ENCODE data around the gene NKX2-1.
"Not testable (repeated sequence)": the region's sequence is repeated elsewhere in the genome, so short reads cannot be mapped to it uniquely, and the experiment has no call there.

NKX2-1 gene

DNA sequence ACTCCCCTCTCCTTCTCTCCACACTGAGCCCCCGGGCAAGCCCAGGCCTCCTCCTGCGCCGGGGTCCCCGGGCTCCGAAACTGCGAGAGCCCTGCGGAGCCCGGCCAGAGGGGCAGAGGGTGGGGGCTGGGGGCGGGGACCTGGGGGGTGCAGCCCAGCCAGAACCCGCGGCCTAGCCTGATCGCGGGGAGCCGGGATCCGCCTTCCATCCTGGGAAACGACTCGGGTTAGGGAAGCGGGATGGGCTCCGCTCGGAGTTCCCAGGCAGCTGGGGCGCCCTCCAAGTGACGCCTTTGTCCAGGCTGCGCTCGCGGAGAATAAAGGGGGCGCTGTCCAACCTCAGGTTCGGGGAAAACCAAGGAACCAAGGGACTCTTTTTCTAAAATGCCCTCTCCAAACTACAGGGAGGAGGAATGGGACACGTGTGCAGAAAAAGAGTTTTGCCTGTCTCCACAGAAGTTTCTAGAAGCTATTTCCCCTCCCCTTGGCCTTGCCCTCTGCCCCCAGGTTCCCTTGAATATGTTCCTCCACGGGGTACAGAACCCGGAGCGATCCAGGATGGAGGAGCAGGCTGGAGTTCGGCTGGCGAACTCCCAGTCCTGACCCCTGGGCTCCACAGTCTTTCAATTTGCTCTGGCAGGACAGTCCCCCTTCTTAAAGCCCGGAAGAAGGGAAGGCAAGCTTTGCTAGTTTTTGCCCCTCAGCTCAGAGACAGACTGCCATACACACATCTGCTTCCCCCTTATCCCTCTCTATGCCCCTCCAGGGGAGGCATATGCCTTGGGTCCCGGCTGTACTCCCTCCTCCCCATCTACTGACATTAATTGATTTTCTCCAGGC, 13.9 kb downstream of the NKX2-1 start:
- no peak for DNase-seq (ENCODE audit: low read depth in 2 of 2)

DNA sequence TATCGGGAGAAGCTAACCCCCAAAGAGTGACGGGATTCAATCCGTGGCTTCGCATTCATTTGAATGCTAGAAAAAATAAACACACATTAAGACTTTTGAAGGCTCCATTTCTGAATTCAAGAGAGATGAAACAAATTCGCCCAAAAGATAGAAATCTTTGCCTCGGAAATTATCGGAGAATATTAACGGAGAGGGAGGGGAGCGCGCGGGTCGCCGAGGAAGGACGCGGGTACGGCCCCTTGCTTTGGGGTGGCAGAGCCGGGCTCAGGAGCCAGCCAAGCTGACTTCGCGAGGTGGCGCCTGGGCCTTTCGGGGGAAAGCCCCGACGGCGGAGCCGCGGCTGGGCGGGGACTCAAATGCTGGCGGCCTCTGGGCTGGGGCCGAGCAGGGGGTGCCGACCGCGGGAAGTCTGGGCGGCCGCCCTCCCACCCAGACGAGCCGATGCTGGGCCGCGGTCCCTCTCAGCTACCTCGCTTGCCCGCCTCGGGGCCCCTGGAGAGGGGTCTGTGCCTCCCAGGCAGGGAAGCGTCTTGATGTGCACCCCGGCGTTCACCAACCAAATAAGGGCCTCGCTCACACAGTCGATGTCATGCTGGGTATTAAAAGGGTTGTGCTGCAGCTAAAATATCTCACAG, 14.7 kb downstream of the NKX2-1 start:
- no peak for DNase-seq (ENCODE audit: low read depth in 2 of 2)

DNA sequence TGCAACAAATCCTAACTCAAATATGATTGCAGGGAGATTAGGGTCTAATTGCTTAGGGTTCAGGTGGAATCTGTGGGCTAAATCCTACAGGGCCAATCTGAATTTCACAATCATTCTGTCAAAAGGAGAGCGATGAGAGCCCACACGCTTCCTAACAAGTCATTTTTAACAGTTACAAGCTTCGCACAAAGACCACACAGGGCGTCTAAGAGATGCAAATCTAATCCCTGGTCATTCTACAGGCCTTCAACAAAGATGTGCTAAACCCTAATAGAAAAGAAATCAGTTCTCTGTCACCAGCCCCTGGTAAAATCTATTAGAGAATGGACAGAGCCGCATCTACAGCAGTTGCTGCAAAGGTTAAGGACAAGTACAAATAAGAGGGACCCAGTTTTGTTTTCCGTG, 15.3 kb downstream of the NKX2-1 start:
- no peak for DNase-seq (ENCODE audit: low read depth in 2 of 2)

DNA sequence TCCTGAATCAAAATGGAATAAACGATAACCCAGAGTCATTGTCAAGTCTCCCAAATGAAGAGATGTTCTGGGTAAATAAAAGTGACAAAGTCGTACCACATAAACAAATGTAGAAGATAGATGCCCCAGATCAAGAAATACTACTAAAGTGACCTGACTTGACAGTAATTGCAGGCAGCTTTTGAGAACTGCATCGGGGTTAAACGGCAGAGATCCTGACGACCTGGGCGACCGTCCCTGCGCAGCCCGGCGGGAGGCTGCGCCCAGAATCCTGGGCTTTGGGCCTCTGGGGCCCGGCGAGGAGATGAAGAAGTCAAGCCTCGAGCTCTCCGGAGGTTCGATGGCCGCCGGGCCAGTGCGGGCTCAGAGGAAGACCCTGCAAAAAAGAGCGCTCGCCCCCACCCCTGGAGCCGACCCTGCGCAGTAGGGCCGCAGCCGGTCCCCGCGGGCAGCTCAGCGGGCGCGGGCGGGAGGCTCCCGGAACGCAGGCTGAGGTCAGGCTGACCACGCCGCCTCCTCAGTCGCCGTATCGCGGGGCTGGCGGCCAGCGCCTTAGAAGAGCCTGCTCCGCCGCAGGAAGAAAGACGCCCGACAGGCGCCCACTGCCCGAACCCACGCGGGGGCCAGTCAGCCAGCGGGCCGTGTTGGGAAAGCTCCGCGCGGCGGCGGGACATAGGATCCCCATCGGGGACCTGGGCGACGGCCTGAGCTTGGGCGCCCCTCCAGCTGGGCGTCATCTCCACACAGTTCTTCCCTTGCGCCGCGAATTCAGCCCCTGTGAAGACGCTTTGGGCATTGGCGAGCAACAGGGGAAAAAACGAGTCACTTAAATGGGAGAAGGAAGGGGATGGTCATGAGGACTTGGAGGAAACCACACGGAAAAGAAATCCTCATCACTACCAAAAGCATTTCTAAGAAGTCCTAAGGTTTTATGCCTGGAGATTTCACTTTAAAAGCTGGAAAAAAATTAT, 16.0 kb downstream of the NKX2-1 start:
- no peak for DNase-seq (ENCODE audit: low read depth in 2 of 2)

DNA sequence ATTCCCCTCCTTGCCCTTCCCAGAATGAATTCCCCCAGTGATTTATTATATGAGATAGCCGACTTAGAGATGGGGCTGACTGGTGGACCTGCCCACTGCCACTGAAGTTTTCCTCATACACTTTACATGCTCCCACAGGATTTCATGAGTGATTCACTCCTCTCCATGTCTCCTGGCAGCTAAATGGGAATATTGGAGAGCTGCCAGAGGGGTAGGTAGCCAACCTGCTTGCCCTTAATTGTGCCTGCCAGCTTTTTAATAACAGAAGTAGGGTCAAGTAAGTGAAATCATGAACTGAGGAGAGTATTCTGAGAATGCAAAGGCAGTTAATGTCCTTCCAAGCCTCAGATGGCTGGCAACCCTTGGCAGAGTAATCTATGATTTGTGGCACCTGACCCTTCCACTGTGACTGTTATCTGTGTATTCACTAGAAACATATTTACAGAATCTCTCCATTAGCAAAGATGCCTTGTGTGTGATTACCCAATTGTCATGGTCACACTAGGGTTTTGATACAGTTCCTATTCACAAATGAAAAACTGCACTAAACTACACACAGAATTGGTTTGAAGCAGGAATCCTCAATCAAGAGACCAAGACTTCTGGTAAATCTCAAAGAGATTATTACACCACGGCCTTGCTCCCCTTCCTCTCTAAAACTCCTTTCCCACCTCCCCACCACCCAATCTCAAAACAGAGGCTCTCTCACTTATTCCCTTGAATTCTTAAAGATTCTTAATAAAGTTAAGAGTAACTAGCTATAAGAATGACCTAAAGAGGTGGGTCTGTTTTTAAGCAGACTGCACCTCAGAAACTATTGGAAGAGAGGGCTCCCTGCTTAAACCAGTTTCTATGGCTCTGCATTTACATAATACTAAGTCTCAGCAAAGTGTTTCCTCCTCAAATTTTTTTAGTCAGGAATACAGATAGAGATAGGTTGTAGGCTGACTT, 17.2 kb downstream of the NKX2-1 start:
- no peak for DNase-seq (ENCODE audit: low read depth in 2 of 2)

DNA sequence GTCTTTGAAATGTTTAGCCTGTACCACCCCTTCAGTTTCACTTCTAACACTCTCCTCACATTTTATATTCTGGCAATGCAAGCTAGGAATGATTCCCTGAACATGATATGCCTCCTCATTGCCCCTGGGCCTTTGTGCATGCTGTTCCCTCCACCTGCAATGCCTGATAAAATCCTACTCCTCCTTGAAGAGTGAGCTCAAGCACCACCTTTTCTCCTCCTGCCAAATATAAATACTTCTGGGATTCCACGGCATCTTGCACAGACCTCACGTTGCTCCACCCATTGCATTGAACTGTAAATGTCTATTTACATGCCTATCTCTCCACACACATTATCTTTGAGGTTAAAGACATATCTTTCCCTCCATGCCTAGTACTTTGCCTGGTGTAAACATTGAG, 21.1 kb downstream of the NKX2-1 start:
- DNase-seq (ENCODE audit: low read depth in 2 of 2): no peak

DNA sequence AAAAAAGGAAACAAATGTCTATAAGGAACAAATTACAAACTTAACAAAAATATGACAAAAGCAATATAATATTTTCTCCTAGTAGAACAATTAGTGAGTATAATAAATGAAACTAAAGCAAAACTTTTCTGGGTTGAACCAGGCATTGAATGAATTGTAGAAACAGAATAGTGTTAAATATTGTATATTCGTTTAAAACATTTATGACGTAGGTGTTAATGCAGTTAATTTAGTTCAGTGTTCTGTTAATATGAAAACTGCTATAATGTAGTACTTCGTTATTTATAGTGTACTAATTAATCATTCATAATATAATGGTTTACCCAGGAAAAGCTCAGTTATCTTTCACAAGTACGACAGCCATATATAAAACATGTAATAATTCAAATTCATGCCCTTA, 23.7 kb downstream of the NKX2-1 start:
- DNase-seq (ENCODE audit: low read depth in 2 of 2): no peak

DNA sequence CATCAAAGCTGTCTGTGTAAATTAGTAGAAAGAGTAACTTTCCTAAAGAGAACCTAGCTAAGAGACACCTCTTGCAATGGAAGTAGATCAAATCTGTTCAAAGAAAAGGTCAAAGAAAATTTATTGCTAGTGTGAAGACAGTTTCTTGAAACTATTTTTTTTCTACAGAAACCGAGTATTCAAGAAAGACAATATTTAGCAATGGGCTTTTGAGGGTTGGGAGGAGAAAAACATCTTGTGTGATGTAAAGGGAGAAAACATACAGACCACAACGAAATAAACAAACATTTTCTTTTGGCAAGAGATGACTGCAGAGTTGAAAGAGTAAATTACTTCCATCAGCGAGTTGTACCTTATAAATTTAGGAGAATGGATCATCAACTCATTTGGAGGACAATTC, 24.4 kb downstream of the NKX2-1 start:
- DNase-seq (ENCODE audit: low read depth in 2 of 2): no peak

DNA sequence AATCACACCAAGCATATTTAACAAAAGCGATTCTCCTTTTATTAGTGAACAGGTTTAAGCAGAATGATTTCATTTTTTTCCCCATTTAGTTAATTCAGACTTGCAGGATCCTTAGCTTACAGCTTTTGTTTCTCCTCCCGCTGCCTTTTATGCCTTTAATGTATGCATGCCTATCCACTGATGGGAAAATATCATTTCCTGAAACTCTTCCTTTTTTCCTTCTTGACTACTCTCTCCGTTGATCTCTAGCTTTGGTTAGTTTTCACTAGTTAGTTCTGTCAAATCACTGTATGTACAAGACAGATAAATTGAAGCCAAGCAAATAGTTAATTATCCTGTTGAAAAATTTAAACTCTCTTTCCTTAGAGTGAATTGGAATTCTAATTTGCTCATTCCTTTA, 26.3 kb downstream of the NKX2-1 start:
- DNase-seq (ENCODE audit: low read depth in 2 of 2): no peak

DNA sequence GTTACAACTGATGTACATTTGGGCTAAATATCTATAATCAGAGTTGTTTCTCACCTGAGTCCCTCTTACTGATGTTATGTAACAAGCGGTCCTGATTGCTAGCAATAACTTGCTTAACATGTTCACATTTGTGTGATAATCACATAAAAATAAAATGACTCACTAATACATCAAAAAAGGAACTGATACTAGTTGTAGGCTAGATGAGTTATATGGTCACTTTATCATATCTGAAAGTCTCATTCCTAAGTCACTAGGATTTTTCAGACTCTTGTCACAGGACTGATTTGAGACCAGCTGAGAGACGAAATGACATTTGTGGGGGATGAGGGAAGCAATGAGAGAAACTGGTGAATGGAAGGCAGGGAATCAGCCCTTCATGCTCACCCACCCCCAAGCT, 34.3 kb downstream of the NKX2-1 start:
- no peak for DNase-seq (ENCODE audit: low read depth in 2 of 2)

DNA sequence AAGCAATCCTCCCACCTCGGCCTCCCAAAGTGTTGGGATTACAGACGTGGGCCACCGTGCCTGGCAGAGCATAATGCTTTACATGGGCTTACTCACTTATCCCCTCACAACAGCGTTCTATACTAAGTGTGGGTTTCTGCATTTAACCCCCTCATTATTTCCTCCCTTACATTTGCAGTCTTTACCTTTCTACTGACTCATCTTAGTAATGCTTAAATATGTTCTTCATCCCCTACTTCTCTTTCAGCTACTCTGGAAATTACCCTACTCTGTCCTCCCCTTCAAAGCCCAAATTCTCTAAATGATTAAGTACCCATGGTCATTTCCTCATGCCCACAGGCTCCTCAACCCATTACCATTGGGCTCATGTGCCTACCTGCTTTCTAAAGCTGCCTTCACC, 40.7 kb downstream of the NKX2-1 start:
- no peak for DNase-seq (ENCODE audit: low read depth in 2 of 2)

DNA sequence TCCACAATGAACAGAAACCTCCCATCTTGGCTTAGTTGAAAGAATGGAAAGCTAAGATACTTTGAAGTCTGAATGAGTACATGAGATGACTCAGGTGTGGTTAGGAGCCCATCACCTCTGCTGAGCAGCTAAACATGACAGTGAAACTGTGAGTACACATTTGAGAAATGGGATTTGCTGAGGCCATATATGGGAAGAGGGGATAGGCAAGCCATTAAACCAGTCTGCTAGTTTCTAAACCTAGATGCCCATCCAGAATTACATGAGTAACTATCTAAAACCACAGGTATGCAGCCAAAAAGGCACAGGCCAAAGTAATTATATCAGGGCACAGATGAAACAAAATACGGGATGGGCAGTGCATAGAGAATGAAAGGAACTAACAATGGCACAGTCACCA, 41.2 kb downstream of the NKX2-1 start:
- DNase-seq (ENCODE audit: low read depth in 2 of 2): no peak

DNA sequence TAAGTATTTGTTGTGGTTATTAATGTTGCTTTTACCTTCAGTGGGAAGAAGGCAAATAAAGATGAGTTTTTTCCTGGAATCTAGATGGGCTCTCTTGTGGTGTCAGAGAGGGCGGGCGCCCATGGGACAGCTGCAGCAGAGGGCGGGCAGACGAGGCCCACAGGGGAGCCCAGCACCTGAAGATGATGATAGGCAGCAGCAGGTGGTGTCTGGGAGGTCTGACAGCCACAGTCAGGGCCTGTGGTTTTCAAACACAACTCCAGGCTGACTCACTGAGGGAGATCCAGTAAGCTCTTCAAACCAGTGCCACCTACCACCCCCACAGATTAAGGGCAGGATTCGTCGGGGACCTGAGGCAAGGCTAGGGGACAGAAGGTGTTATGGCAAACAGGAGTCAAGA, 42.8 kb downstream of the NKX2-1 start:
- no peak for DNase-seq (ENCODE audit: low read depth in 2 of 2)

DNA sequence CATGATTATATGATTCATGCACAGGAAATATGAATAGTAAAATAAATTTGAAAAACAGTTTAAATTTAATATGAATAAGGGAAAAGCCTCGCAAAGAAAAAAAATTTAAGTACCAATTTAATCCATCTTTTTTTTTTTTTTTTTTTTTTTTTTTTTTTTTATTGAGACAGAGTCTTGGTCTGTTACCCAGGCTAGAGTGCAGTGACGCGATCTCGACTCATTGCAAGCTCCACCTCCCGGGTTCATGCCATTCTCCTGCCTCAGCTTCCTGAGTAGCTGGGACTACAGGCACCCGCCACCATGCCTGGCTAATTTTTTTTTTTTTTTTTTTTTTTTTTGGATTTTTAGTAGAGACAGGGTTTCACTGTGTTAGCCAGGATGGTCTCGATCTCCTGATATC, 44.0 kb downstream of the NKX2-1 start:
- DNase-seq (ENCODE audit: low read depth in 2 of 2): not testable (repeated sequence)

DNA sequence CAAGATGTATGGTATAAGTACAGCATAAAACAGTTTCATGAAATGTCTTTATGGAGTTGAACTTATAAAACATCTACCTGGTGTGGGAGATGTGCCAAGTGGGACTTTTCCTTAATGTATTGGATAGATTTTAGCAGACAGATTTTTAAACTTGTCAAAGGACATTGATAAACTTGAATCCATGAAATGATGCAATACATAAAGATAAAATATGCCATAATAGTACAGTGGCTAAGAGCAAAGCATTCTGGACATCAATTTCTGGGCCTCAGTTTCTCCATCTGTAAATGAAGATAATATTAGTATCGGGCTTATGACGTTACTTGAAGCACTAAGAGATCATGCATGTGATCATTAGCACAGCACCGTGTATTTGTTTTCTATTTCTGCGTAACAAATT, 45.4 kb downstream of the NKX2-1 start:
- no peak for DNase-seq (ENCODE audit: low read depth in 2 of 2)

DNA sequence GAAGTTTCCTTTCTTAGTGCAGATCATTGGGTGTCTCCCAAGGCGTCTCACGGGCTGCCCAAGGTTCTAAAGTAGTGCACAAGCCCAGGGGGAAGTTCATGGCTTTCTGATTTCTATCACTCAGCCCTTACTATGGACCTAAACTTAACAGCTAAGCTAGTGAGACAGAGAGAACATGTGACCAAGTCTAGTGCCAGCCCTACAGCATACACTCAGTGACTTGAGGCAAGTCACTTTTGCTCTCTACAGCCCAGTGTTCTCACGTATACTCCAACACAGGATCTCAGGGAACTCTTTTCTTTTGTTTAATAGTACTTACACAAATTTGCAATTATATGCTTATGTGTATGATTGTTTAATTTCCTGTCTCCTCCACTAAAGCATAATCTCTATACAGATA, 48.6 kb downstream of the NKX2-1 start:
- DNase-seq (ENCODE audit: low read depth in 2 of 2): no peak

DNA sequence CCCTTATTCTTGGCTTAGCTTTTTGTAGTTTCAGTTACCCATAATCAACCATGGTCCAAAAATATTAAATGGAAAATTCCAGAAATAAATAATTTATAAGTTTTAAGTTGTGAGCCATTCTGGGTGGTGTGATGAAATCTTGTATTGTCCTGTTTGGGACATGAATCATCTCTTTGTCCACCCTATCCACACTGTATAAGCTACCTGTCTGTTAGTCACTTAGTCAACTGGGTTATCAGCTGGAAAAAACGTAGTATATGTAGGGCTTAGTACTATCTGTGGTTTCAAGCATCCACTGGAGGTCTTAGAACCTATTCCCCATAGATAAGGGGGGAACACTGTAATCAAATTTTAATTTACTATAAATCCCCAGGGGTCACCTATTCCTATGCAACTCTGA, 52.7 kb downstream of the NKX2-1 start:
- DNase-seq (ENCODE audit: low read depth in 2 of 2): no peak

Data from activated CD8-positive, alpha-beta memory T cell treated with anti-CD3 and anti-CD28 coated beads for 4 hours (primary cell).